ENCODE results near the gene MS4A14. TPM values are rescaled to one million over a fixed set of nuclear protein-coding genes. Genes with fewer than 3 reads are reported as not detected.
A peak's percentile ranks its signal among the peaks of the same experiment; 100 is the strongest.

Gene MS4A14, protein sequence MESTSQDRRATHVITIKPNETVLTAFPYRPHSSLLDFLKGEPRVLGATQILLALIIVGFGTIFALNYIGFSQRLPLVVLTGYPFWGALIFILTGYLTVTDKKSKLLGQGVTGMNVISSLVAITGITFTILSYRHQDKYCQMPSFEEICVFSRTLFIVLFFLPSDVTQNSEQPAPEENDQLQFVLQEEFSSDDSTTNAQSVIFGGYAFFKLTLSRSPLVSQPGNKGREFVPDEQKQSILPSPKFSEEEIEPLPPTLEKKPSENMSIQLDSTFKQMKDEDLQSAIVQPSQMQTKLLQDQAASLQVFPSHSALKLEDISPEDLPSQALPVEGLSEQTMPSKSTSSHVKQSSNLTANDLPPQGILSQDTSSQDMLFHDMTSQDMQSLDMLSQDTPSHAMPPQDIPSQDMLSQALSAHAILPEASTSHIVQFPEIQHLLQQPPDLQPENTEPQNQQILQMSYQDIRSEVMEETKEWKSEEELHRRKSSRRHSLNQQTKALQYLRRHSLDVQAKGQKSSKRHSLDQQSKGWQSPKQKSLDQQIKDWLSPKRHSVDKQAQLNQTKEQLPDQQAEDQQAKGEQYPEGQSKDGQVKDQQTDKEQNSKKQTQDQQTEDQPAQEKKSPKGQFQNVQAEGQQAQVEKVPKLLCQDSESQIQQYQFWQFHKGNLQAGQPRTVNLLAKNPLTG
- total RNA-seq (2021; ENCODE audit: unreplicated experiment) = not detected
- polyA plus RNA-seq (2012; ENCODE audit: insufficient read length) = not detected
- Bru-seq, nascent RNA = not detected
- BruChase-seq, experiment 1, labeled RNA remaining after a 2-hour chase = not detected
- BruChase-seq, experiment 2, labeled RNA remaining after a 6-hour chase = percentile 5 among the genes with signal in this experiment
- long read RNA-seq = 0 reads

GRCh38 chr11:60396382-60396781 lies at the start of gene MS4A14:
Gene MS4A14 (plus strand): TSS chr11:60396459. CDS start chr11:60396579, 120 bp downstream.
- no peaks in the 10 kb centered on the region for H3K36me3 ChIP-seq (ENCODE audit: control insufficient read depth, insufficient read depth, low read length)
- POLR2A ChIA-PET = no interaction called here
- H3K27ac ChIP-seq (ENCODE audit: low read length) = no peak within 1 kb of the TSS
- no peaks in the 10 kb centered on the region for H3K9me3 ChIP-seq (ENCODE audit: control insufficient read depth, insufficient read depth, low read depth, low read length)
- BruUV-seq (replicated peaks) = no TSS peak
- no peaks in the 10 kb centered on the region for H3K27me3 ChIP-seq (ENCODE audit: control insufficient read depth, insufficient read depth, low read length)
- DNase-seq (ENCODE audit: low read depth, low spot score) (no peak), ATAC-seq (no peak)
- H3K4me3 ChIP-seq (ENCODE audit: low read depth in 2 of 2, low read length in 2 of 2) = no peak within 1 kb of the TSS
- in situ Hi-C loops (cut with HindIII; ENCODE audit: low pct_unique_long_range_greater_than_20kb, low sequenced_read_pairs) = no loop called here
- intact Hi-C loops (cut with micrococcal nuclease; ENCODE audit: unreplicated experiment) = no loop called here
- CTCF ChIA-PET = no interaction called here
- H3K4me1 ChIP-seq (ENCODE audit: control insufficient read depth, insufficient read depth, low read length) = no peaks in the 10 kb centered on the region
- TF ChIP-seq CTCF (IDR thresholded peaks at IDR 0.05) (no peak), POLR2AphosphoS5 (IDR thresholded peaks at IDR 0.05; ENCODE audit: low read depth, low read length) (no peak), TCF7L2 (IDR thresholded peaks at IDR 0.05; ENCODE audit: low read depth, low read length) (no peak), REST (IDR thresholded peaks at IDR 0.05; ENCODE audit: insufficient read depth in 1 of 2, low read depth in 2 of 2, low read length in 1 of 2) (no peak), SIN3A (IDR thresholded peaks at IDR 0.05; ENCODE audit: borderline replicate concordance, insufficient read depth, low read depth, low read length) (no peak)

DNA sequence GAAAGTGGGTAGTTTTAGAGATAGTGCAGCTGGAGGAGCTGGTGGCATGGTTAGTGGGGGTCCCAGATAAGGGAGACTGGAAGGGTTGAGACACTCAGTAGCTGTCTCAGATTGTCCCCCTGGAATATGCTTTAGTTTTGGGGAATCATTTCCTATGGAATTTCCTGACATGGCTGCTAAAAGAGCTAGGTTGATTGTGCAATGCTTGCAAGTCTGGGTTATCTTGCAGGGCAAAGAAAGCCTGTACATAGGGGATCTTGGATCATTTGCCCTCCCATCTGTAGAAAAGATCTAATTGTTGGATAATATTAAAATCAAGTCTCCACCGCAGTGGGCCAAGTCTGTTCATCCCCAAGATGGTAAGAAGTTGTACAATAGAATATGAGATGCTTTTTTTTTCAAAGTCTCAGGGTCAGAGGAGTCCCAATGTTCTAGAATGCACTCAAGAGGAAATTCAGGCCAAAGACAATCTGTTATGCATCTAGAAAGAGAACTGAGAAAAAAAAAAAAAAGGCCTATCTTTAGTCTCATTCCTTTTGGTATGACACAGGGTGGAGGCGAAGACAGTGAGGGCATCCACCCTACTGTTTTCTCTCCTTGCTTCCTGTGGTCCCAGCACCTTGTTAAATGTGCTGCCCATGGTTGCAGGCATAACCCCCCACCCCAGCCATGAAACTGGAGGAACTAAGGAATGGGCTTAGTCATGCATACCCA lies 49.0 kb upstream of the MS4A14 start:
- H3K36me3 ChIP-seq (ENCODE audit: control insufficient read depth, insufficient read depth, low read length) = no peaks in the 10 kb centered on the region
- H3K9me3 ChIP-seq (ENCODE audit: control insufficient read depth, insufficient read depth, low read depth, low read length) = no peaks in the 10 kb centered on the region
- ATAC-seq (no peak), DNase-seq (ENCODE audit: low read depth, low spot score) (no peak)
- in situ Hi-C loops (cut with HindIII; ENCODE audit: low pct_unique_long_range_greater_than_20kb, low sequenced_read_pairs) = no loop called here
- TF ChIP-seq REST (IDR thresholded peaks at IDR 0.05; ENCODE audit: insufficient read depth in 1 of 2, low read depth in 2 of 2, low read length in 1 of 2) = no peak
- no peak for TF ChIP-seq CTCF (IDR thresholded peaks at IDR 0.05)
- no peak for TF ChIP-seq POLR2AphosphoS5 (IDR thresholded peaks at IDR 0.05; ENCODE audit: low read depth, low read length)
- no peak for TF ChIP-seq SIN3A (IDR thresholded peaks at IDR 0.05; ENCODE audit: borderline replicate concordance, insufficient read depth, low read depth, low read length)
- TF ChIP-seq TCF7L2 (IDR thresholded peaks at IDR 0.05; ENCODE audit: low read depth, low read length) = no peak
- no TSS peak for BruUV-seq (replicated peaks)
- no peak overlapping the region for H3K4me3 ChIP-seq (ENCODE audit: low read depth in 2 of 2, low read length in 2 of 2)
- ChIA-PET POLR2A (no interaction called here), CTCF (no interaction called here)
- intact Hi-C loops (cut with micrococcal nuclease; ENCODE audit: unreplicated experiment) = loop anchor here (5.0 kb wide), 1 partner anchor 270 kb away; no protein-coding TSS in a partner anchor
- no peaks in the 10 kb centered on the region for H3K4me1 ChIP-seq (ENCODE audit: control insufficient read depth, insufficient read depth, low read length)
- no peak overlapping the region for H3K27ac ChIP-seq (ENCODE audit: low read length)
- peaks cover 2% of the 10 kb centered on the region; the same call in 1 of the 2 replicates for H3K27me3 ChIP-seq (ENCODE audit: control insufficient read depth, insufficient read depth, low read length)
